ACHN (cell line): ENCODE measurements around the gene CDC42BPG.

Experiments used
- DNase-seq: peaks from one replicate; pipeline ENCODE4 v3.0.0-alpha.2; 2015
- in situ Hi-C: cut with HindIII; loops from 2 replicates; pipeline ENCODE4 v1.10.0; 2017; ENCODE audit warnings: low sequenced_read_pairs, low pct_ligation_motif_present, low pct_unique_long_range_greater_than_20kb

The CDC42BPG gene

GRCh38 chr11:64880240-64881001, 36.0 kb upstream of the CDC42BPG start:
- DNase-seq, result no peak
- in situ Hi-C loops, result no loop called here

GRCh38 chr11:64879244-64879900, 34.9 kb upstream of the CDC42BPG start:
- in situ Hi-C loops, result no loop called here
- DNase-seq, result no peak

- in situ Hi-C loops, result no loop called here
- DNase-seq, result peak; percentile 95
These were observed 34.2 kb upstream of the CDC42BPG start, which contains the start of gene EHD1 for GRCh38 chr11:64878494-64879243. EHD1 (minus strand) TSS chr11:64878621; CDS start chr11:64878464, 157 bp downstream.

- in situ Hi-C loops, result no loop called here
- DNase-seq, result no peak
These were observed 33.7 kb upstream of the CDC42BPG start for GRCh38 chr11:64878223-64878493.

- in situ Hi-C loops, result no loop called here
- no peak for DNase-seq
These were observed 33.2 kb upstream of the CDC42BPG start for GRCh38 chr11:64877390-64878222.

GRCh38 chr11:64876835-64877341, 32.4 kb upstream of the CDC42BPG start:
- in situ Hi-C loops, result no loop called here
- peak; percentile 67 for DNase-seq

- in situ Hi-C loops, result no loop called here
- no peak for DNase-seq
These were observed 31.8 kb upstream of the CDC42BPG start for GRCh38 chr11:64876229-64876750.

GRCh38 chr11:64875369-64876228, 31.1 kb upstream of the CDC42BPG start:
- DNase-seq, result no peak
- in situ Hi-C loops, result no loop called here

GRCh38 chr11:64874308-64875240, 30.1 kb upstream of the CDC42BPG start:
- DNase-seq, result no peak
- in situ Hi-C loops, result no loop called here

GRCh38 chr11:64872790-64873488, 28.5 kb upstream of the CDC42BPG start:
- no peak for DNase-seq
- in situ Hi-C loops, result no loop called here

GRCh38 chr11:64871492-64871891, 27.0 kb upstream of the CDC42BPG start:
- in situ Hi-C loops, result no loop called here
- no peak for DNase-seq

- no peak for DNase-seq
- in situ Hi-C loops, result no loop called here
These were observed 26.5 kb upstream of the CDC42BPG start for GRCh38 chr11:64870893-64871466.

- in situ Hi-C loops, result no loop called here
- DNase-seq, result no peak
These were observed 25.9 kb upstream of the CDC42BPG start for GRCh38 chr11:64870176-64870892.

- no peak for DNase-seq
- in situ Hi-C loops, result no loop called here
These were observed 25.2 kb upstream of the CDC42BPG start for GRCh38 chr11:64869571-64870175.
